Measurements from ENCODE around the gene ADORA1.

ADORA1 gene

GRCh38 chr1:203084588-203085527 lies 42.7 kb upstream of the ADORA1 start:
- Histone ChIP-seq H3K27ac (ENCODE audit: low read length, poor library complexity, severe bottlenecking) (no peak overlapping the region), H3K18ac (ENCODE audit: low read depth in 1 of 2, low read length in 2 of 2) (no peak overlapping the region), H2BK15ac (ENCODE audit: low read depth, poor library complexity, severe bottlenecking) (no peak overlapping the region), H2BK12ac (ENCODE audit: low read length in 2 of 2) (no peak overlapping the region), H3K79me1 (replicated peaks; ENCODE audit: low read length, poor library complexity, severe bottlenecking) (no peaks in the 10 kb centered on the region), H3K4me1 (ENCODE audit: control insufficient read depth, insufficient read depth, low read depth, low read length) (no peaks in the 10 kb centered on the region), H3K4ac (ENCODE audit: low read depth in 1 of 2, low read length in 2 of 2) (no peak overlapping the region), H4K8ac (ENCODE audit: low read length) (no peak overlapping the region), H3K23ac (ENCODE audit: low read length in 2 of 2) (no peak overlapping the region), H4K91ac (ENCODE audit: low read length) (no peak overlapping the region), H3K9me3 (ENCODE audit: control insufficient read depth, low read length) (no peaks in the 10 kb centered on the region), H3K4me2 (ENCODE audit: low read length, poor library complexity, severe bottlenecking) (no peak overlapping the region), H3K4me3 (ENCODE audit: insufficient read depth in 1 of 2, low read depth in 1 of 2, low read length in 2 of 2) (no peak overlapping the region), H3K9ac (ENCODE audit: low read length) (no peak overlapping the region), H2AK5ac (ENCODE audit: low read length, severe bottlenecking) (no peak overlapping the region), H3K27me3 (ENCODE audit: control insufficient read depth in 1 of 2, insufficient read depth in 1 of 2, low read length in 2 of 2) (peaks cover 68 to 79% of the 10 kb centered on the region in 2 experiments), H2BK120ac (ENCODE audit: low read depth, low read length) (no peak overlapping the region), H3K36me3 (ENCODE audit: control insufficient read depth in 1 of 2, insufficient read depth in 2 of 2, low read depth in 1 of 2, low read length in 2 of 2) (peaks cover 0 to 5% of the 10 kb centered on the region in 2 experiments), H2BK5ac (ENCODE audit: low read depth, low read length, poor library complexity, severe bottlenecking) (no peak overlapping the region), H3K14ac (ENCODE audit: low read length in 2 of 2) (no peak overlapping the region), H2AFZ (ENCODE audit: low read depth, low read length) (no peak overlapping the region)
- WGBS = 86% methylated on average over 12 of the region's 14 CpGs
- no peak for DNase-seq

DNA sequence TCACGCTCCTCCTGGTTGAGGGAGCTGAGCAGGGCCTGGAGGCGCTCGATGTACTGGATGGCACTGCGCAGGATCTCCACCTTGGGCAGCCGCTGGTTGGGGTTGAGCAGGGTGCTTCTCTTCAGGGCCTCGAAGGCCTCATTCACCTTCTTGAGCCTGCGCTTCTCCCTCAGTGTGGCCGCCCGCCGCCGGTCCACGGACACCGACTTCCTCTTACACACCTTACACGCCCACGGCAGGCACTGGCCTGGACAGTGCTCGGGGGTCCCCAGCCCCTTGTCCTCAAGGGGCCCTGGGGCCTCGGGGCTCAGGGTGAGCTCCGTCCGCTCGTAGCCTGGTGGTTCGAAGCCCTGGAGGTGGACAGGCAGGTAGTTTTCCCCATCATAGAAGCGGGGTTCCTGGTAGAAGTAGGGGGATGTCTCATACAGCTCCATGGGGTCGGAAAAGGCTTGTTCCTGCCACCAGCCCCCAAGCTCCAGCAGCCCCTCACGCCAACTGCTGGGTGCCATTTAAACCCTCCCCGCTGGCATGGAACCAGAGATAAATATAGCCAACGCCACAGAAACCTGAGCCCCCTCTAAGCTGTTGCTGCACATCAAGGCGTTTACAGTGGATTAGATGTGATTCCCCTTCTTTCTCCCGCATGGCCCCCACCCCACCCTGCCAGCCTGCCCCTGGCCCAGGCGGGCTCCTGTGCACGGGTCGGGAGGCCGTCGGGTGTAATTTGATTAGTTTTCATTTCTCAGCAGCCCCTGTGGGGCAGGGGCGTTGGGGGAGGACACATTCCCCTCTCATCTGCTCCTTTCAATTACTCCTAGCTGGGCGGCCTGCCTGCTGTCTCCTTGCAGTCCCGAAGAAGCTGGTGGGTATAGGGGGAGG lies 41.8 kb upstream of the ADORA1 start, which contains the start of gene MYOG:
Gene MYOG (minus strand): TSS at position 485 of the 879 bp plus-strand sequence. CDS start 51 bp downstream, at position 434.
- H2AK5ac ChIP-seq (ENCODE audit: low read length, severe bottlenecking) = no peak within 1 kb of the TSS
- H3K4me1 ChIP-seq (ENCODE audit: control insufficient read depth, insufficient read depth, low read depth, low read length) = no peaks in the 10 kb centered on the region
- no peak within 1 kb of the TSS for H2BK12ac ChIP-seq (ENCODE audit: low read length in 2 of 2)
- H2AFZ ChIP-seq (ENCODE audit: low read depth, low read length) = no peak within 1 kb of the TSS
- no peak within 1 kb of the TSS for H3K4ac ChIP-seq (ENCODE audit: low read depth in 1 of 2, low read length in 2 of 2)
- no peaks in the 10 kb centered on the region for H3K79me1 ChIP-seq (replicated peaks; ENCODE audit: low read length, poor library complexity, severe bottlenecking)
- H3K14ac ChIP-seq (ENCODE audit: low read length in 2 of 2) = no peak within 1 kb of the TSS
- no peak within 1 kb of the TSS for H2BK120ac ChIP-seq (ENCODE audit: low read depth, low read length)
- H4K91ac ChIP-seq (ENCODE audit: low read length) = peak within 1 kb of the TSS; percentile 29
- no peak within 1 kb of the TSS for H3K9ac ChIP-seq (ENCODE audit: low read length)
- H3K4me3 ChIP-seq (ENCODE audit: insufficient read depth in 1 of 2, low read depth in 1 of 2, low read length in 2 of 2) = no peak within 1 kb of the TSS
- no peak within 1 kb of the TSS for H3K27ac ChIP-seq (ENCODE audit: low read length, poor library complexity, severe bottlenecking)
- 92% methylated on average over 29 of the region's 36 CpGs for WGBS
- no peak for DNase-seq
- no peak within 1 kb of the TSS for H3K18ac ChIP-seq (ENCODE audit: low read depth in 1 of 2, low read length in 2 of 2)
- no peak within 1 kb of the TSS for H3K4me2 ChIP-seq (ENCODE audit: low read length, poor library complexity, severe bottlenecking)
- H3K36me3 ChIP-seq (ENCODE audit: control insufficient read depth in 1 of 2, insufficient read depth in 2 of 2, low read depth in 1 of 2, low read length in 2 of 2) = no peaks in the 10 kb centered on the region
- H3K27me3 ChIP-seq (ENCODE audit: control insufficient read depth in 1 of 2, insufficient read depth in 1 of 2, low read length in 2 of 2) = peaks cover 66 to 81% of the 10 kb centered on the region in 2 experiments
- H4K8ac ChIP-seq (ENCODE audit: low read length) = no peak within 1 kb of the TSS
- no peaks in the 10 kb centered on the region for H3K9me3 ChIP-seq (ENCODE audit: control insufficient read depth, low read length)
- no peak within 1 kb of the TSS for H2BK5ac ChIP-seq (ENCODE audit: low read depth, low read length, poor library complexity, severe bottlenecking)
- no peak within 1 kb of the TSS for H2BK15ac ChIP-seq (ENCODE audit: low read depth, poor library complexity, severe bottlenecking)
- no peak within 1 kb of the TSS for H3K23ac ChIP-seq (ENCODE audit: low read length in 2 of 2)

DNA sequence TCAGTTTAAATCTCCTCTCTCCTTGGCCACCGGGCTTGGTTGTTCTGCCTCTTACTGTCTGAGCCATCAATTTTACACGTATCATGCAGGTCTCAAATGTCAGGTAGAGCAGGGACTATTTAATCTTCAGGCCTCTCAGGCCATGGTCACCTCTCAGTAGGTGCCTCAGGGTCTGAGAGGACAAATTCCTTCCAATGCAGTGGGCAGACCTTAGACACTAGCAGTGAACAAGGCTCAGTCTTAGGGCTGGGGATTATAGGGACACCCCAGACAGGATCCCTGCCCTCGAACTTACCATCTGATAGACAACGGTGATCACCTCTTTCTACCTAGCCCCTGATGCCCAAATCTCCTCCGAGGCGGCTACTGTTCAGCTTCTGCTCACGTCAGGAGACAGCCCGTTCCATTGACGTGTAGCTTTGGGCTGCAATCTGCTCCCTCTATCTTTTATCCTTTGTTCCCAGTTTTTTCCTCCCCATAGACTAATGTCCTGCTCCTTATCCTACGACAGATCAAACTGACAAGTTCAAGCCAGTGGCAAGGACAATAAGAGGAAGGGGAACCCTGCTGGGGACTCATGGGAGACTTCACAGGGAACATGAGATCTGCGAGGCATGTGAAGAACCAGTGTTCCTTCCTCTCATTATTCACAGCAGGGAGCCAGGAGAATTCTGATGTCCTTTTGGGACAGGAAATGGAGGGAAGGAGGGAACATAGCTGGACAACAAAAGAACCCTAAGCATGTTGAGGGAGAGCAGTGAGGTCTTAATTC lies 40.3 kb upstream of the ADORA1 start:
- Histone ChIP-seq H3K36me3 (ENCODE audit: control insufficient read depth in 1 of 2, insufficient read depth in 2 of 2, low read depth in 1 of 2, low read length in 2 of 2) (no peaks in the 10 kb centered on the region), H2AK5ac (ENCODE audit: low read length, severe bottlenecking) (no peak overlapping the region), H2AFZ (ENCODE audit: low read depth, low read length) (no peak overlapping the region), H4K91ac (ENCODE audit: low read length) (no peak overlapping the region), H3K4ac (ENCODE audit: low read depth in 1 of 2, low read length in 2 of 2) (no peak overlapping the region), H2BK15ac (ENCODE audit: low read depth, poor library complexity, severe bottlenecking) (no peak overlapping the region), H3K4me1 (ENCODE audit: control insufficient read depth, insufficient read depth, low read depth, low read length) (no peaks in the 10 kb centered on the region), H3K14ac (ENCODE audit: low read length in 2 of 2) (no peak overlapping the region), H3K4me3 (ENCODE audit: insufficient read depth in 1 of 2, low read depth in 1 of 2, low read length in 2 of 2) (no peak overlapping the region), H3K4me2 (ENCODE audit: low read length, poor library complexity, severe bottlenecking) (no peak overlapping the region), H3K27ac (ENCODE audit: low read length, poor library complexity, severe bottlenecking) (no peak overlapping the region), H3K79me1 (replicated peaks; ENCODE audit: low read length, poor library complexity, severe bottlenecking) (no peaks in the 10 kb centered on the region), H4K8ac (ENCODE audit: low read length) (no peak overlapping the region), H3K27me3 (ENCODE audit: control insufficient read depth in 1 of 2, insufficient read depth in 1 of 2, low read length in 2 of 2) (peaks cover 67 to 81% of the 10 kb centered on the region in 2 experiments), H2BK120ac (ENCODE audit: low read depth, low read length) (no peak overlapping the region), H3K9ac (ENCODE audit: low read length) (no peak overlapping the region), H3K9me3 (ENCODE audit: control insufficient read depth, low read length) (no peaks in the 10 kb centered on the region), H3K18ac (ENCODE audit: low read depth in 1 of 2, low read length in 2 of 2) (no peak overlapping the region), H3K23ac (ENCODE audit: low read length in 2 of 2) (no peak overlapping the region), H2BK12ac (ENCODE audit: low read length in 2 of 2) (no peak overlapping the region), H2BK5ac (ENCODE audit: low read depth, low read length, poor library complexity, severe bottlenecking) (no peak overlapping the region)
- WGBS = 84% methylated on average over 11 of the region's 11 CpGs
- DNase-seq = no peak
